Mesendoderm (in vitro differentiated cells): ENCODE measurements around the gene CNOT6L.

Source experiments
- DNase-seq: peaks from one replicate; pipeline ENCODE4 v3.0.0; 2013
- H2AK5ac ChIP-seq: 2 replicates; pipeline ENCODE4 v1.6.1; 2013; ENCODE audit warnings: low read length, inconsistent platforms
- H2BK120ac ChIP-seq: 2 replicates; pipeline ENCODE4 v1.6.1; 2013; ENCODE audit warnings: low read depth, mild to moderate bottlenecking, low read length, moderate library complexity, mixed read lengths
- H2BK15ac ChIP-seq: replicated peaks from 2 replicates; pipeline ENCODE4 v1.6.1; 2013; ENCODE audit warnings: low read depth, mild to moderate bottlenecking, moderate library complexity
- H2BK5ac ChIP-seq: 2 replicates; pipeline ENCODE4 v1.6.1; 2013; ENCODE audit warnings: low read length, inconsistent platforms
- H3K18ac ChIP-seq: 2 replicates; pipeline ENCODE4 v1.6.1; 2013; ENCODE audit warnings: mild to moderate bottlenecking, low read length, mixed read lengths
- H3K23ac ChIP-seq: one replicate; pipeline ENCODE4 v1.6.1; 2013; ENCODE audit warnings: low read length
- H3K27ac ChIP-seq: 2 replicates; pipeline ENCODE4 v1.5.1; 2013; ENCODE audit warnings: low read depth, mild to moderate bottlenecking, inconsistent platforms, low read length, moderate library complexity
- H3K27me3 ChIP-seq: 2 replicates; pipeline ENCODE4 v1.6.1; 2013; ENCODE audit warnings: low read length, control low read depth, mild to moderate bottlenecking, inconsistent platforms; ENCODE audit not compliant: insufficient read depth, poor library complexity
- H3K36me3 ChIP-seq: 2 replicates; pipeline ENCODE4 v1.6.1; 2013; ENCODE audit warnings: low read length, inconsistent platforms; ENCODE audit not compliant: control insufficient read depth, insufficient read depth
- H3K4ac ChIP-seq: one replicate; pipeline ENCODE4 v1.6.1; 2013; ENCODE audit warnings: low read depth, mild to moderate bottlenecking, low read length, moderate library complexity
- H3K4me1 ChIP-seq: 2 replicates; pipeline ENCODE4 v1.6.1; 2013; ENCODE audit warnings: low read depth, low read length, inconsistent platforms; ENCODE audit not compliant: control insufficient read depth
- H3K4me2 ChIP-seq: 2 replicates; pipeline ENCODE4 v1.6.1; 2013; ENCODE audit warnings: low read length
- H3K4me3 ChIP-seq: 2 replicates; pipeline ENCODE4 v1.5.1; 2013; ENCODE audit warnings: mild to moderate bottlenecking, low read length
- H3K56ac ChIP-seq: one replicate; pipeline ENCODE4 v1.6.1; 2013; ENCODE audit warnings: low read length
- H3K79me1 ChIP-seq: 2 replicates; pipeline ENCODE4 v1.6.1; 2013; ENCODE audit warnings: low read length, inconsistent platforms
- H3K79me2 ChIP-seq: 2 replicates; pipeline ENCODE4 v1.6.1; 2013; ENCODE audit warnings: mild to moderate bottlenecking, low read length; ENCODE audit not compliant: control insufficient read depth, insufficient read depth
- H3K9ac ChIP-seq: 2 replicates; pipeline ENCODE4 v1.6.1; 2013; ENCODE audit warnings: low read length, inconsistent platforms
- H4K5ac ChIP-seq: one replicate; pipeline ENCODE4 v1.6.1; 2013; ENCODE audit warnings: low read length
- H4K8ac ChIP-seq: one replicate; pipeline ENCODE4 v1.6.1; 2013; ENCODE audit warnings: low read depth, mild to moderate bottlenecking, control low read depth, low read length, moderate library complexity
- WGBS: extraction: QIAGEN DNeasy Blood & Tissue Kit; methylation state at CpG from one replicate; pipeline ENCODE4 v1.1.7; 2013; ENCODE audit warnings: low lambda C conversion rate, missing lambda C conversion rate; ENCODE audit not compliant: insufficient coverage; ENCODE audit errors: extremely low coverage; 5-methylcytosine and 5-hydroxymethylcytosine counted together

CNOT6L gene

GRCh38 chr4:77710059-77710458, 109.1 kb downstream of the CNOT6L start:
- H3K9ac ChIP-seq: no peak overlapping the region
- no peak for DNase-seq
- WGBS: no CpG with 5 or more reads among the region's 1 CpG
- no peak overlapping the region for H2BK120ac ChIP-seq
- no peak overlapping the region for H4K5ac ChIP-seq
- no peak overlapping the region for H4K8ac ChIP-seq
- no peaks in the 10 kb centered on the region for H3K36me3 ChIP-seq
- H3K23ac ChIP-seq: no peak overlapping the region
- no peak overlapping the region for H3K4me3 ChIP-seq
- H3K27me3 ChIP-seq: no peaks in the 10 kb centered on the region
- H3K27ac ChIP-seq: no peak overlapping the region
- H2AK5ac ChIP-seq: no peak overlapping the region
- H3K79me2 ChIP-seq: no peaks in the 10 kb centered on the region
- H3K18ac ChIP-seq: no peak overlapping the region
- no peak overlapping the region for H3K56ac ChIP-seq
- no peak overlapping the region for H2BK5ac ChIP-seq
- H3K4me1 ChIP-seq: no peaks in the 10 kb centered on the region
- H2BK15ac ChIP-seq: no peak overlapping the region
- no peak overlapping the region for H3K4me2 ChIP-seq
- no peaks in the 10 kb centered on the region for H3K79me1 ChIP-seq
- H3K4ac ChIP-seq: no peak overlapping the region

- Histone ChIP-seq H3K36me3 (no peaks in the 10 kb centered on the region), H3K18ac (no peak overlapping the region), H3K23ac (no peak overlapping the region), H3K9ac (no peak overlapping the region), H3K56ac (no peak overlapping the region), H3K4me2 (no peak overlapping the region), H3K79me1 (no peaks in the 10 kb centered on the region), H4K5ac (no peak overlapping the region), H3K4me3 (no peak overlapping the region), H2BK15ac (no peak overlapping the region), H4K8ac (no peak overlapping the region), H3K4me1 (no peaks in the 10 kb centered on the region), H2BK5ac (no peak overlapping the region), H2BK120ac (no peak overlapping the region), H3K27ac (no peak overlapping the region), H3K79me2 (no peaks in the 10 kb centered on the region), H3K4ac (no peak overlapping the region), H3K27me3 (no peaks in the 10 kb centered on the region), H2AK5ac (no peak overlapping the region)
- DNase-seq: no peak
- no CpG with 5 or more reads among the region's 4 CpGs for WGBS
Observed at GRCh38 chr4:77706717-77707116, 112.5 kb downstream of the CNOT6L start.

- no peak overlapping the region for H3K4me2 ChIP-seq
- H4K8ac ChIP-seq: no peak overlapping the region
- no peak overlapping the region for H3K9ac ChIP-seq
- no peaks in the 10 kb centered on the region for H3K27me3 ChIP-seq
- H3K23ac ChIP-seq: no peak overlapping the region
- H3K4me3 ChIP-seq: no peak overlapping the region
- H3K79me1 ChIP-seq: no peaks in the 10 kb centered on the region
- H2BK15ac ChIP-seq: no peak overlapping the region
- H3K79me2 ChIP-seq: no peaks in the 10 kb centered on the region
- H3K4me1 ChIP-seq: no peaks in the 10 kb centered on the region
- no peak overlapping the region for H3K18ac ChIP-seq
- no peak overlapping the region for H4K5ac ChIP-seq
- no peak overlapping the region for H2BK120ac ChIP-seq
- DNase-seq: no peak
- no peak overlapping the region for H3K4ac ChIP-seq
- no peaks in the 10 kb centered on the region for H3K36me3 ChIP-seq
- no peak overlapping the region for H3K56ac ChIP-seq
- WGBS: no CpG with 5 or more reads among the region's 1 CpG
- H3K27ac ChIP-seq: no peak overlapping the region
- H2BK5ac ChIP-seq: no peak overlapping the region
- no peak overlapping the region for H2AK5ac ChIP-seq
Observed at GRCh38 chr4:77703666-77704065, 115.5 kb downstream of the CNOT6L start.

GRCh38 chr4:77701121-77701520, 118.0 kb downstream of the CNOT6L start:
- Histone ChIP-seq H3K79me1 (no peaks in the 10 kb centered on the region), H2BK5ac (no peak overlapping the region), H3K4ac (no peak overlapping the region), H3K79me2 (no peaks in the 10 kb centered on the region), H3K36me3 (no peaks in the 10 kb centered on the region), H2BK15ac (no peak overlapping the region), H2BK120ac (no peak overlapping the region), H2AK5ac (no peak overlapping the region), H3K9ac (no peak overlapping the region), H3K18ac (no peak overlapping the region), H3K27me3 (no peaks in the 10 kb centered on the region), H3K4me3 (no peak overlapping the region), H4K5ac (no peak overlapping the region), H3K56ac (no peak overlapping the region), H3K27ac (no peak overlapping the region), H3K23ac (no peak overlapping the region), H3K4me1 (no peaks in the 10 kb centered on the region), H3K4me2 (no peak overlapping the region), H4K8ac (no peak overlapping the region)
- WGBS: no CpG with 5 or more reads among the region's 2 CpGs
- DNase-seq: no peak

- H3K27me3 ChIP-seq: no peaks in the 10 kb centered on the region
- H2BK5ac ChIP-seq: no peak overlapping the region
- H3K79me2 ChIP-seq: no peaks in the 10 kb centered on the region
- H3K36me3 ChIP-seq: no peaks in the 10 kb centered on the region
- H3K4ac ChIP-seq: no peak overlapping the region
- no peak overlapping the region for H2BK15ac ChIP-seq
- H3K56ac ChIP-seq: no peak overlapping the region
- no peak overlapping the region for H4K8ac ChIP-seq
- no peak overlapping the region for H3K4me2 ChIP-seq
- no peak overlapping the region for H3K9ac ChIP-seq
- H3K4me3 ChIP-seq: no peak overlapping the region
- DNase-seq: peak; percentile 93
- H3K18ac ChIP-seq: no peak overlapping the region
- H2BK120ac ChIP-seq: no peak overlapping the region
- no CpG with 5 or more reads among the region's 3 CpGs for WGBS
- no peak overlapping the region for H3K27ac ChIP-seq
- no peak overlapping the region for H4K5ac ChIP-seq
- H2AK5ac ChIP-seq: no peak overlapping the region
- no peak overlapping the region for H3K23ac ChIP-seq
- H3K4me1 ChIP-seq: no peaks in the 10 kb centered on the region
- no peaks in the 10 kb centered on the region for H3K79me1 ChIP-seq
Observed at GRCh38 chr4:77699731-77700210, 119.4 kb downstream of the CNOT6L start.

- Histone ChIP-seq H3K9ac (no peak overlapping the region), H3K4me1 (no peaks in the 10 kb centered on the region), H3K79me1 (no peaks in the 10 kb centered on the region), H2BK120ac (no peak overlapping the region), H3K36me3 (no peaks in the 10 kb centered on the region), H3K23ac (no peak overlapping the region), H3K56ac (peak overlapping the region; percentile 39), H4K5ac (no peak overlapping the region), H3K4ac (no peak overlapping the region), H3K4me3 (no peak overlapping the region), H4K8ac (no peak overlapping the region), H2AK5ac (no peak overlapping the region), H3K27me3 (no peaks in the 10 kb centered on the region), H3K4me2 (no peak overlapping the region), H3K18ac (no peak overlapping the region), H2BK5ac (no peak overlapping the region), H3K27ac (no peak overlapping the region), H3K79me2 (no peaks in the 10 kb centered on the region), H2BK15ac (no peak overlapping the region)
- no CpG with 5 or more reads among the region's 10 CpGs for WGBS
- DNase-seq: peak; percentile 79
Observed at GRCh38 chr4:77697860-77698590, 121.1 kb downstream of the CNOT6L start.
